ENCODE data around the gene OTOP2.
"Not testable (repeated sequence)": the region's sequence is repeated elsewhere in the genome, so short reads cannot be mapped to it uniquely, and the experiment has no call there.

OTOP2 gene

DNA sequence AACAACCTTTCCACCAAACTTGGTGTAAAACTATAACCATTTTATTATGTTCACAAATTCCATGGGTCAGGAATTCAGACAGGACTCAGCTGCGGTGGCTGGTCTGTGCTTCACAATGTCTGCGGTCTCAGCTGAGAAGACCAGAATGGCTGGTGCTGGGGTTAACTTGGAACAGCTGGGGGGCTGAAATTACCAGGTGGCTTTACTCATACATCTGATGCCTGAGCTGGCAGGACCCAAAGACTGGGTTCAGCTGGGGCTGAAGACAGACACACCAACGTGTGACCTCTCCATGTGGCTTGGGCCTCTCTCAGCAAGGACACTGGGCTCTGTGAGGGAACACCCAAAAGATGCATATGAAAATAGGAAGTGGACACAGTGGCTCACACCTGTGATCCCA, 54.2 kb downstream of the OTOP2 start:
- H3K4me1 ChIP-seq (ENCODE audit: control insufficient read depth, insufficient read depth, low read length), result peaks cover 16% of the 10 kb centered on the region
- no peaks in the 10 kb centered on the region for H3K9me3 ChIP-seq (ENCODE audit: control insufficient read depth in 2 of 2, low read length in 2 of 2)
- no peaks in the 10 kb centered on the region for H3K36me3 ChIP-seq (ENCODE audit: control insufficient read depth in 2 of 2, insufficient read depth in 2 of 2, low read length in 2 of 2)
- H3K27me3 ChIP-seq (ENCODE audit: control insufficient read depth in 1 of 2, insufficient read depth in 2 of 2, low read length in 2 of 2), result no peaks in the 10 kb centered on the region
- H3K4me3 ChIP-seq (ENCODE audit: low read length in 2 of 2), result no peak overlapping the region
- H3K9ac ChIP-seq (ENCODE audit: low read length in 2 of 2), result peak overlapping the region in 1 of 2 donors; percentile 15
- no peak overlapping the region for H3K27ac ChIP-seq (ENCODE audit: low read length)

DNA sequence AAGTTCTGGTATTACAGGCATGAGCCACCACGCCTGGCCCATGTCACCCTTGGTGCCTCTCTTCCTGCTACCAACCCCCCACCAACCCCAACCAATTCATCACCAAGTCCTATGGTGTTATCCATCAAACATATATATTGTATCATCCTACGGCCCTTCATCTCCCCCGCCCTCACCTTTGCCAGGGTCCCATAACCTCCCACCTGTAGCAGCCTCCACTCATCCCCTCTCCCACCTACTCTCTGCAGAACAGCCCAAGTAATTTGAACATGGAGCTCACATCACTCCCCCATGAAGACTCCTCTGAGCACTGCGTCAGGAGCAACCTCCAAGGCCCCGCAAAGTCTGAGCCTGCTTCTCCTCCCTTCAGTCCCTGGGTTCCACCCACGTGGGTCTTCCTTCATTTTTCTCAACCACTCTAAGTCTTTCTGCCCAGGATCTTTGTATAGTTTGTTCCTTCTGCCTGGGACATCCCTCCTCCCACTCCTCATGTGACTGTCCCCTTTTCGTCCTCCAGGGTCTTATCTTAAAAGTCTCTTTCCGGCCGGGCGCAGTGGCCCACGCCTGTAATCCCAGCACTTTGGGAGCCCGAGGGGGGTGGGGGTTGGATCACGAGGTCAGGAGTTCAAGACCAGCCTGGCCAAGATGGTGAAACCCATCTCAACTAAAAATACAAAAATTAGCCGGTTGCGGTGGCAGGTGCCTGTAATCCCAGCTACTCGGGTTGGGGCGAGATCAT, 55.5 kb downstream of the OTOP2 start:
- H3K9me3 ChIP-seq (ENCODE audit: control insufficient read depth in 2 of 2, low read length in 2 of 2), result no peaks in the 10 kb centered on the region
- no peaks in the 10 kb centered on the region for H3K36me3 ChIP-seq (ENCODE audit: control insufficient read depth in 2 of 2, insufficient read depth in 2 of 2, low read length in 2 of 2)
- H3K4me1 ChIP-seq (ENCODE audit: control insufficient read depth, insufficient read depth, low read length), result peaks cover 16% of the 10 kb centered on the region
- H3K9ac ChIP-seq (ENCODE audit: low read length in 2 of 2), result no peak overlapping the region
- H3K4me3 ChIP-seq (ENCODE audit: low read length in 2 of 2), result no peak overlapping the region
- no peak overlapping the region for H3K27ac ChIP-seq (ENCODE audit: low read length)
- H3K27me3 ChIP-seq (ENCODE audit: control insufficient read depth in 1 of 2, insufficient read depth in 2 of 2, low read length in 2 of 2), result no peaks in the 10 kb centered on the region

DNA sequence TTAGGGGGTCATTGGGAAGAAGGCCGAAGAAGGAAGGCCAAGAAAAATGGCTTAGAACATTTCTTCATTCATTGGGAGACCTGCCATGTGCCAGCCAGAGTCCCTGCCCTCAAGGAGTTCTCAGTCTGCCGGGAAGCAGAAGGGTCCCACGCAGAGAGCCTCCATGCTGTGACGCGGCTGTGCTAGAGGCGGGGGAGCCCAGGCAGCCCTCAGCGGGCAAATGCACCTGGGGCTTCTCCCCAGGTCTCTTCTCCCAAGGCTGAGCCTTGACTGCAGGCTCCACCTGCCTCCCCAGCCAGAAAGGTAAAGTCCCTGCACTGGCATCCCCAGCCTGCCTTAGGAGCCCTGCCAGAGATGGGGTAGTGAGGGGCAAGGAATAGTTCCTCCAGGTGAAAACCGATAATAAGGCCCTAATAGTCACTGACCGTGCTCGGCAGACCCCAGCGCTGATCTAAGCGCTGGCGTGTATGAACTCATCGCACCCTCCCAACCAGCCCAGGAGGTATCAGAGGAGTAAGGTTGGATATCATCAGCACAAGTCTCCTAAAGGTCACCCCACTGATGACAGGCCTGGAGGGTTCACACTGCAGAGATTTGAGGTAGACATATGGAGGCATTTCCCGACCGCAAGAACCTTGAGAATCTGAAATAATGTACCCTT, 57.4 kb downstream of the OTOP2 start:
- H3K4me3 ChIP-seq (ENCODE audit: low read length in 2 of 2), result peak overlapping the region; percentile 86 to 89
- H3K9ac ChIP-seq (ENCODE audit: low read length in 2 of 2), result peak overlapping the region; percentile 77 to 88

DNA sequence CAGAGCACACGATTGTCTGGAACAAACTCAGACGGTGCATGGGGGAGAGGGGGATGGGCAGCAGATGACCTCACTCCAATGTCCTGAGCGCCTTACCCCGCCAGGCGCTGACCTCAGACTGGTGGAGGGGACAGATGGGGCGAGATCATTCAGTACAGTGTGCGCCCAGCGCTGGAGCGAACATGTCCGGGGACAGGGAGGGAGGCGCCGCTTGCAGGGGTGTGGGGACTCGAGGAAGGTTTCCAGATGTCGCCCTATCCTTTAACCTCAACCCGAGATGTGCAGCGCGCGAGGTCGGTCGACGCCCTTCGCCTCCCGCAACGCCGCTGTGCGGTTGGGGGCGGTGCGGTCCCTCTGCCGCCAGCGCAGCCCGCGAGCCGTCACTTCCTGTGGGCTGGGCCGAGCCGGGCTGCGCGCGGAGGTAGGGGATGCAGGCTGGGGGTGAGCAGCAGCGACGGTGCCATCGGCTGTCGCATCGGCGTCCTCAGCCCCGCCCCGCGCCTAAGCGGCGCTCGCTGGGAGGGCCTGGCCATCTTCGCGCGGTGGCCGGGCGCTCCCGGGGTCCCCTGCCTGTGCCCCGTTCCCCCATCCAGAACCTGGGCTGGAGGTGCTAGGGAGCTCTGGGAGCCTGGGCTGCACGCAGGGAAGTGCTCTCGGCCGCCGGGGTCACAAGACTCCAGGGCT, 58.0 kb downstream of the OTOP2 start:
- Histone ChIP-seq H3K9me3 (ENCODE audit: control insufficient read depth in 2 of 2, low read length in 2 of 2) (no peaks in the 10 kb centered on the region), H3K36me3 (ENCODE audit: control insufficient read depth in 2 of 2, insufficient read depth in 2 of 2, low read length in 2 of 2) (no peaks in the 10 kb centered on the region), H3K4me1 (ENCODE audit: control insufficient read depth, insufficient read depth, low read length) (peaks cover 20% of the 10 kb centered on the region), H3K27me3 (ENCODE audit: control insufficient read depth in 1 of 2, insufficient read depth in 2 of 2, low read length in 2 of 2) (no peaks in the 10 kb centered on the region), H3K27ac (ENCODE audit: low read length) (peak overlapping the region; percentile 90), H3K4me3 (ENCODE audit: low read length in 2 of 2) (peak overlapping the region; percentile 86 to 89), H3K9ac (ENCODE audit: low read length in 2 of 2) (peak overlapping the region; percentile 77 to 88)

More for the DNA sequence above, 57.4 kb downstream of the OTOP2 start:
- H3K27me3 ChIP-seq (ENCODE audit: control insufficient read depth in 1 of 2, insufficient read depth in 2 of 2, low read length in 2 of 2), result no peaks in the 10 kb centered on the region
- H3K4me1 ChIP-seq (ENCODE audit: control insufficient read depth, insufficient read depth, low read length), result peaks cover 16% of the 10 kb centered on the region
- H3K9me3 ChIP-seq (ENCODE audit: control insufficient read depth in 2 of 2, low read length in 2 of 2), result no peaks in the 10 kb centered on the region
- H3K36me3 ChIP-seq (ENCODE audit: control insufficient read depth in 2 of 2, insufficient read depth in 2 of 2, low read length in 2 of 2), result no peaks in the 10 kb centered on the region
- H3K27ac ChIP-seq (ENCODE audit: low read length), result peak overlapping the region; percentile 90

DNA sequence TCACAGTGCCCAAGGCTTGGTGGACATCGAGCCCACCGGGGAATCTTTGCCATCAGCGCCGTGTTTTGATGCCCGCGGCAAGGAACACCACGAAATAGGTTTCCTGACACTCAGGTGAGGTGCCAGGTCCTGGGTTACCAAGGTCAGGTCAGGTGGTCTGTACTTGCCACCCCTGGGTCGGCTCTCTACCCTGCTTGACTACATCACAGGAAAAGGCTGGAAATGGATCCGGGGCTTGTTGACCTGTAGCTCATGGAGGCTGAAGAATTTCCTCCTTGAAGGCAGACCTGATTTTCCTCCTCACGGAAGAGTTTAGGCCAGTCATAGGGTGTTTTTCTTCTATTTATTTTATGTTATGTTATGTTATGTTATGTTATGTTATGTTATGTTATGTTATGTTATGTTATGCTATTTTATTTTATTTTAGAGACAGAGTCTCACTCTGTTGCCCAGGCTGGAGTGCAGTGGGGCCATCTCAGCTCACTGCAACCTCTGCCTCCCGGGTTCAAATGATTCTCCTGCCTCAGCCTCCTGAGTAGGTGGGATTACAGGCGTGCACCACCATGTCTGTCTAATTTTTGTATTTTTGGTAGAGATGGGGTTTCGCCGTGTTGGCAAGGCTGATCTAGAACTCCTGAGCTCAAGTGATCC, 58.7 kb downstream of the OTOP2 start:
- H3K36me3 ChIP-seq (ENCODE audit: control insufficient read depth in 2 of 2, insufficient read depth in 2 of 2, low read length in 2 of 2); H3K9me3 ChIP-seq (ENCODE audit: control insufficient read depth in 2 of 2, low read length in 2 of 2); H3K27me3 ChIP-seq (ENCODE audit: control insufficient read depth in 1 of 2, insufficient read depth in 2 of 2, low read length in 2 of 2): not testable (repeated sequence)
- H3K4me3 ChIP-seq (ENCODE audit: low read length in 2 of 2), result peak overlapping the region; percentile 86 to 89
- peak overlapping the region; percentile 90 for H3K27ac ChIP-seq (ENCODE audit: low read length)
- H3K9ac ChIP-seq (ENCODE audit: low read length in 2 of 2), result peak overlapping the region; percentile 77 to 88
- H3K4me1 ChIP-seq (ENCODE audit: control insufficient read depth, insufficient read depth, low read length), result peaks cover 22% of the 10 kb centered on the region
